Fibroblast of villous mesenchyme (primary cell): Measurements from ENCODE around the gene AUTS2. TPM values are rescaled to one million over a fixed set of nuclear protein-coding genes. Genes with fewer than 3 reads are reported as not detected.

Experiments
- DNase-seq: peaks from one replicate; pipeline ENCODE4 v3.0.0-alpha.2; 2010; ENCODE audit warnings: low read depth
- H3K4me3 ChIP-seq: 2 replicates; pipeline ENCODE4 v1.5.1; 2011; ENCODE audit warnings: low read depth, mild to moderate bottlenecking, low read length
- CTCF ChIP-seq: IDR thresholded peaks from 2 replicates; pipeline ENCODE4 v1.5.1; 2012; ENCODE audit warnings: low read depth, mild to moderate bottlenecking, low read length; ENCODE audit not compliant: insufficient read depth
- total RNA-seq: library from RNA; depleted of rRNA; stranded (reverse); fragments of >200 nt; gene quantifications from 2 replicates; pipeline ENCODE4 v1.2.3, GENCODE V29; 2012

The AUTS2 gene
- total RNA-seq, 1 donor: 3.9 TPM

GRCh38 chr7:70068531-70068930 is 470.3 kb downstream of the AUTS2 start:
- no peak for DNase-seq
- H3K4me3 ChIP-seq: no peak overlapping the region
- no peak for TF ChIP-seq CTCF

- no peak for TF ChIP-seq CTCF
- no peak overlapping the region for H3K4me3 ChIP-seq
- no peak for DNase-seq
These were observed 471.7 kb downstream of the AUTS2 start for GRCh38 chr7:70069977-70070376.

DNA sequence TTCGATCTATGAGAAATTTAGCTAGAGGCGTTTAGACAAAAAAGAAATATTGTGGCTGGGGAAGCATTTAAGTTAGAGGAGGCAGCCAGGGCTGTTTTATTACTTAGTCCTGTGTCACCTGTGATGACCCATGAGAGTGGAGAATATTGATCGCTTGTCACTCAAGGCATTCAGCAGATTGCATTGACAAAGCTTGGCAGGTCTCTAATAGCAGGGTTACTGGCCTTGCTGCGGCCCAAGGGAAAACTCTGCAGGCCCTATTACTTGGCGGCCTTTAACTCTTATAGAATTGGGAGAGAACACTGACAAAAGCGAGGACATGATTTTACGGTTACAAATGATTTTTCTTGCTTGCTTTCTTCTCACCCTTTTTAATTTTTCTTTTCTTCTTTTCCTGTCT is 473.5 kb downstream of the AUTS2 start:
- H3K4me3 ChIP-seq: no peak overlapping the region
- DNase-seq: no peak
- no peak for TF ChIP-seq CTCF

DNA sequence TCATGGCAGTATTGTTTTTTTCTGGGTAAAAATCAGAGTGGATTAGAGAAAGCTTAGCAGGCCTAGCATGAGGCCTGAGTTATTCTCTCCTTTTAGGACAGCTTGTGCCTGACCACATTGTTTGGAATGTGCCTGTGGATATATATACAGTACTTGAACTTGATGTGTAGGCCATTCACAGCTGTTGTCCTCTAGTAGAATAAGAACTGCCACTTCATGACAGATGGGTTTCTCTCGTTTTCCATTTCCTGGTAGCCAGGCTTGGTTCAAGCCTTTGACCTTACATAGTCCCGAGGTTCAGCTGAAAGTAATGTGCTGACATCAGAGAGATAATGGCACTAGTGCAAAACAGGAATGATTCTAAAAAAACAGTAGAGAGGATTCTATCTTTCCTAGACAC is 473.9 kb downstream of the AUTS2 start:
- peak; percentile 17 for DNase-seq
- H3K4me3 ChIP-seq: no peak overlapping the region
- TF ChIP-seq CTCF: no peak

DNA sequence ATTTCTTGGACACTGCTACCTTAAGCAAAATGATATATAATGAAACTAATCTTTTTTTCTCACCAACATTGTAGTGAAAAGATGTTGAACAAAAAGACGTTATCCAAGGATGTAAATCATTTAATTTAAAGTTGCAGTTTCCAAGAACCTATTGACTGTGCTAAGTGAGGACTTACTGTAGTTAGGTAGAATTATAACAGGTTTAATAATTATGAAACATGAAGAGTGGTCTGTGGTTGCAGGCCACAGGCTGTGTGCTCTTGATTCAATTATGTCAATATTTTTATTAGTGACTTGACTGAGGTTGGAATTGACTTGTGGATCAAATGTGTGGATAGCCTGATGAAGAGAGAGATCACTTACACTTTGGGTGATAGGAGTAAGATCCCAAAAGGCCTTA is 478.1 kb downstream of the AUTS2 start:
- no peak for DNase-seq
- no peak overlapping the region for H3K4me3 ChIP-seq
- no peak for TF ChIP-seq CTCF

- TF ChIP-seq CTCF: no peak
These were observed 483.9 kb downstream of the AUTS2 start for GRCh38 chr7:70082099-70082611.

GRCh38 chr7:70091362-70091761 is 493.1 kb downstream of the AUTS2 start:
- no peak for TF ChIP-seq CTCF
- no peak for DNase-seq
- no peak overlapping the region for H3K4me3 ChIP-seq

More at GRCh38 chr7:70082099-70082611, 483.9 kb downstream of the AUTS2 start:
- H3K4me3 ChIP-seq: no peak overlapping the region
- peak; percentile 9 for DNase-seq
